A549 (cell line): ENCODE data around the gene CD80. TPM values are rescaled to one million over a fixed set of nuclear protein-coding genes. Genes with fewer than 3 reads are reported as not detected.
A peak's percentile ranks its signal among the peaks of the same experiment; 100 is the strongest.

Source experiments
- ATAC-seq, 2 experiments: fragments of 200-7000 bp in 1 of 2; fragments of >200 bp in 1 of 2; cut with Nextera tagmentation in 1 of 2; cut with Tn5 transposase in 1 of 2; 3 replicates each; pipeline versions ENCODE4 v1.8.0 to v1.9.1; 2018 to 2020; ENCODE audit warnings: mild to moderate bottlenecking in 1 of 2, moderate library complexity in 1 of 2
- CTCF ChIA-PET: fragments of 300-600 bp; sonication (Branson Sonifier 250); formaldehyde crosslinking; extraction: SDS; loops from one replicate; lab custom pipeline; 2021; ENCODE audit warnings: antibody characterized with exemption, inconsistent platforms; lab: Yijun Ruan, JAX
- POLR2A ChIA-PET: fragments of 350-600 bp; formaldehyde crosslinking; extraction: SDS; loops from one replicate; lab custom pipeline; 2021; ENCODE audit warnings: antibody characterized with exemption, inconsistent platforms; lab: Yijun Ruan, JAX
- DNase-seq, 2 experiments: peaks; one replicate each; pipeline versions ENCODE4 v3.0.0 to v3.0.0-alpha.2; 2011 to 2016; ENCODE audit warnings: low read depth in 1 of 2, low spot score in 1 of 2
- FAIRE-seq: peaks from 2 replicates; lab custom pipeline; 2011; peaks lifted over from hg19 to GRCh38; lab: Jason Lieb, UNC
- H3K27ac ChIP-seq, 2 experiments: fragments of >200 bp; sonication (Bioruptor Twin); formaldehyde crosslinking; 3 replicates each; pipeline ENCODE4 v1.5.1; 2016 to 2017
- H3K4me1 ChIP-seq: fragments of >200 bp; sonication (Bioruptor Twin); formaldehyde crosslinking; 3 replicates; pipeline ENCODE4 v1.6.1; 2016
- H3K4me2 ChIP-seq: fragments of >200 bp; sonication (Bioruptor Twin); formaldehyde crosslinking; 3 replicates; pipeline ENCODE4 v1.6.1; 2016
- H3K4me3 ChIP-seq: fragments of >200 bp; sonication (Bioruptor Twin); formaldehyde crosslinking; 3 replicates; pipeline ENCODE4 v1.5.1; 2016
- H3K9me3 ChIP-seq: fragments of >200 bp; sonication (Bioruptor Twin); formaldehyde crosslinking; 3 replicates; pipeline ENCODE4 v1.6.1; 2016
- BCL3 ChIP-seq: fragments of >200 bp; sonication (Bioruptor Twin); formaldehyde crosslinking; IDR thresholded peaks from 3 replicates; pipeline ENCODE4 v1.6.1; 2016
- CBX8 ChIP-seq: fragments of 200-600 bp; sonication (generic); IDR thresholded peaks from 2 replicates; pipeline ENCODE4 v1.6.1; 2016
- E2F6 ChIP-seq: IDR thresholded peaks from 2 replicates; pipeline ENCODE4 v1.6.1; 2012; ENCODE audit warnings: low read depth, borderline replicate concordance
- EHF ChIP-seq: fragments of 250-450 bp; sonication (Bioruptor Pico); IDR thresholded peaks from 2 replicates; pipeline ENCODE4 v1.5.0; 2020; ENCODE audit warnings: mild to moderate bottlenecking
- FOSL2 ChIP-seq, 2 experiments: fragments of 450-650 bp in 1 of 2; fragments of >200 bp in 1 of 2; sonication (Bioruptor Twin) in 1 of 2; formaldehyde crosslinking; IDR thresholded peaks; 2 replicates each; pipeline versions ENCODE4 v1.5.0 to v1.6.1; 2016 to 2020; ENCODE audit warnings: mild to moderate bottlenecking in 1 of 2, moderate library complexity in 1 of 2
- GATA3 ChIP-seq: IDR thresholded peaks from 2 replicates; pipeline ENCODE4 v1.6.1; 2012; ENCODE audit warnings: borderline replicate concordance
- HDAC2 ChIP-seq: fragments of 200-600 bp; sonication (generic); IDR thresholded peaks from 2 replicates; pipeline ENCODE4 v1.6.1; 2016
- HMGXB4 ChIP-seq: fragments of 250-450 bp; sonication (Bioruptor Pico); IDR thresholded peaks from 2 replicates; pipeline ENCODE4 v1.5.0; 2021; ENCODE audit warnings: mild to moderate bottlenecking, moderate library complexity, borderline replicate concordance
- HOXA7 ChIP-seq: fragments of 250-450 bp; sonication (Bioruptor Pico); IDR thresholded peaks from 2 replicates; pipeline ENCODE4 v1.5.0; 2020; ENCODE audit warnings: mild to moderate bottlenecking, moderate library complexity
- HOXB13 ChIP-seq: fragments of 250-450 bp; sonication (Bioruptor Pico); IDR thresholded peaks from 2 replicates; pipeline ENCODE4 v1.5.0; 2020; ENCODE audit warnings: low read depth, mild to moderate bottlenecking, moderate library complexity
- HOXB5 ChIP-seq: fragments of 250-450 bp; sonication (Bioruptor Pico); IDR thresholded peaks from 2 replicates; pipeline ENCODE4 v1.5.0; 2020; ENCODE audit warnings: mild to moderate bottlenecking, moderate library complexity
- KDM1A ChIP-seq: fragments of 200-600 bp; sonication (generic); IDR thresholded peaks from 2 replicates; pipeline ENCODE4 v1.6.1; 2016; ENCODE audit warnings: low read depth, mild to moderate bottlenecking
- NPAS2 ChIP-seq: fragments of 250-450 bp; sonication (Bioruptor Pico); IDR thresholded peaks from 2 replicates; pipeline ENCODE4 v1.8.0; 2022; ENCODE audit warnings: mild to moderate bottlenecking, moderate library complexity, borderline replicate concordance
- POLR2AphosphoS2 ChIP-seq: conservative IDR thresholded peaks from 2 replicates; pipeline ENCODE4 v1.6.1; 2012; ENCODE audit warnings: low read length, improper control_type of control experiment, inconsistent platforms
- REST ChIP-seq: fragments of 200-600 bp; sonication (generic); IDR thresholded peaks from 2 replicates; pipeline ENCODE4 v1.6.1; 2016; ENCODE audit warnings: antibody characterized with exemption, mild to moderate bottlenecking, moderate library complexity
- SMC3 ChIP-seq: fragments of >200 bp; sonication (Bioruptor Twin); formaldehyde crosslinking; IDR thresholded peaks from 3 replicates; pipeline ENCODE4 v1.6.1; 2018; ENCODE audit warnings: inconsistent platforms
- SREBF2 ChIP-seq: fragments of 450-650 bp; IDR thresholded peaks from 2 replicates; pipeline ENCODE4 v1.6.1; 2014; ENCODE audit warnings: mild to moderate bottlenecking, moderate library complexity
- TP53 ChIP-seq: fragments of 250-450 bp; sonication (Bioruptor Pico); IDR thresholded peaks from 2 replicates; pipeline ENCODE4 v1.5.0; 2021; ENCODE audit warnings: mild to moderate bottlenecking, moderate library complexity
- ZC3H11A ChIP-seq: fragments of 450-650 bp; IDR thresholded peaks from 2 replicates; pipeline ENCODE4 v1.6.1; 2014; ENCODE audit warnings: antibody characterized with exemption, mild to moderate bottlenecking
- ZFP36 ChIP-seq: fragments of 450-650 bp; IDR thresholded peaks from 2 replicates; pipeline ENCODE4 v1.6.1; 2014; ENCODE audit warnings: borderline replicate concordance; ENCODE audit not compliant: partially characterized antibody
- ZNF302 ChIP-seq: fragments of 250-450 bp; sonication (Bioruptor Pico); IDR thresholded peaks from 2 replicates; pipeline ENCODE4 v1.9.0; 2021; ENCODE audit warnings: inconsistent platforms, mild to moderate bottlenecking, moderate library complexity
- ZSCAN20 ChIP-seq: fragments of 250-450 bp; sonication (Bioruptor Pico); IDR thresholded peaks from 2 replicates; pipeline ENCODE4 v1.8.0; 2022; ENCODE audit warnings: mild to moderate bottlenecking, moderate library complexity
- WGBS: methylation state at CpG from one replicate; pipeline ENCODE4 v1.1.6; 2017; ENCODE audit errors: missing lambda C conversion rate; 5-methylcytosine and 5-hydroxymethylcytosine counted together
- polyA plus RNA-seq, 4 experiments: library from polyadenylated mRNA; depleted of rRNA in 3 of 4; stranded (reverse); fragments of >200 nt; fragmentation: RNase III in 1 of 4; extraction: RNeasy Plus Mini Kit Qiagen cat#74134 plus additional on column Dnase treatment in 1 of 4; gene quantifications; 2 replicates in 3 of 4; 3 replicates in 1 of 4; pipeline ENCODE4 v1.2.3, GENCODE V29; 2011 to 2017

The CD80 gene
- polyA plus RNA-seq, 2 of the 4 experiments (the other 2 are of a cell fraction) = 0.08 TPM; not detected in 1

GRCh38 chr3:119560160-119560559 lies 746 bp upstream of the CD80 start:
- CTCF ChIA-PET = interaction anchor here (0.6 to 2.8 kb wide), 14 partner anchors 9 to 689 kb away, joined by 3 to 15 read pairs (median 4); no protein-coding TSS in a partner anchor
- H3K4me1 ChIP-seq = 0 out of 3 replicates have a peak, but pooled peaks cover 3% of the 10 kb centered on the region
- no peaks in the 10 kb centered on the region for H3K9me3 ChIP-seq
- no peak overlapping the region for H3K27ac ChIP-seq
- TF ChIP-seq TP53 (CRISPR knock-in tag) (no peak), E2F6 (no peak), ZSCAN20 (CRISPR knock-in tag) (no peak), POLR2AphosphoS2 (no peak), ZNF302 (CRISPR knock-in tag) (no peak), GATA3 (no peak)
- FAIRE-seq (no peak), ATAC-seq (peak in 1 of 2 experiments; percentile 15; a peak in 2 of 6 replicates), DNase-seq (no peak)
- POLR2A ChIA-PET = no interaction called here
- no peak overlapping the region for H3K4me2 ChIP-seq
- no peak overlapping the region for H3K4me3 ChIP-seq
- 64% methylated on average over 5 of the region's 5 CpGs for WGBS

- WGBS = 65% methylated on average over 9 of the region's 9 CpGs
- Histone ChIP-seq H3K27ac (no peak overlapping the region), H3K4me3 (no peak overlapping the region), H3K4me2 (no peak overlapping the region), H3K9me3 (no peaks in the 10 kb centered on the region), H3K4me1 (0 out of 3 replicates have a peak, but pooled peaks cover 3% of the 10 kb centered on the region)
- CTCF ChIA-PET = interaction anchor here (0.6 to 2.8 kb wide), 13 partner anchors 10 to 675 kb away, joined by 3 to 15 read pairs (median 4); no protein-coding TSS in a partner anchor
- ATAC-seq (no peak), DNase-seq (no peak), FAIRE-seq (no peak)
- POLR2A ChIA-PET = no interaction called here
- TF ChIP-seq HDAC2 (no peak), ZC3H11A (no peak), HOXB5 (CRISPR knock-in tag) (no peak), HOXB13 (CRISPR knock-in tag) (no peak), NPAS2 (no peak), HOXA7 (CRISPR knock-in tag) (no peak), REST (no peak), EHF (CRISPR knock-in tag) (no peak), BCL3 (no peak), KDM1A (no peak), FOSL2 (IDR thresholded peaks at IDR 0.05) (no peak), FOSL2 (CRISPR knock-in tag; IDR thresholded peaks at IDR 0.05) (no peak), SREBF2 (no peak), HMGXB4 (CRISPR knock-in tag) (no peak), CBX8 (no peak), ZFP36 (no peak), ZNF302 (CRISPR knock-in tag) (no peak), E2F6 (no peak), TP53 (CRISPR knock-in tag) (no peak), SMC3 (no peak)
Observed at GRCh38 chr3:119558626-119559317, 642 bp downstream of the CD80 start.
